Peyer's patch (tissue), 4 donors: ENCODE data around the gene NPR3.

Experiments
- POLR2A ChIP-seq, 2 donors: fragments of 450-650 bp; IDR thresholded peaks; one replicate each; pipeline ENCODE4 v1.5.1; 2017; ENCODE audit warnings: antibody characterized with exemption in 2 of 2, mild to moderate bottlenecking in 2 of 2, moderate library complexity in 2 of 2
- TF ChIP-seq, protein P1 (sequence below), 6 experiments: fragments of 450-650 bp in 4 of 6; fragments of 200-600 bp in 2 of 6; sonication (generic) in 1 of 6; IDR thresholded peaks; one replicate each; pipeline ENCODE4 v1.5.1; 2017 to 2019; ENCODE audit warnings: antibody characterized with exemption in 6 of 6, mild to moderate bottlenecking in 3 of 6, moderate library complexity in 1 of 6

DNA sequence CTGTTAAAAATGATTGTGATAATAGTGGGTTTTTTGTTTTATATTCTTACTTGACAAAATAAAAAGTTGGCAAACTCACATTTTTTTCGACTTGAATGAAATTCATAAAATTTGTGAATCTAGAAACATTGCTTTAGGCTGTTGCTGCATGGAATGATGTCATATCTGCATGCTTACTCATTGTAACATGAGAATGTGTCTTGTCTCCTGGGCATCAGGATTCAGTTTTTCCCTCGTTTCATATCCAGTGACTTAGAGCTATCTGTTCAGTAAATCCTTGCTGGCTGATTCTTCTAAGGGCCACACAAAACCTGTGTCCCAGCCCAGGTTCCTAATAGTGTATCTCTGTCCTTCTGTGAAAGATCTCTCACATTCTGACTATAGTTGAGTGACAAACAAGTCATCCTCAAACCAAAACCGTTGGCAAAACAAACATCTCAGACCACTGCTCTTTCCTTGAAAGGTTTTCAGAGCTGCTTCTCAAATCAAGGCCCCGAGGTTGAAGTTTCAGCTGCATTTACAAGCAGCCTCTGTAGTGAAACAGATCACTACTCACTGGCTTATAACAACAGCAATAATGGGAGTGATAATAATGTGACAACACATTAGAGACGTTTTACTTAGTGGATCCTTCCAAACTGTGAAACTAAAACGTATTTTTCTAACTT lies 95.0 kb downstream of the NPR3 start:
- TF ChIP-seq, protein P1, sequence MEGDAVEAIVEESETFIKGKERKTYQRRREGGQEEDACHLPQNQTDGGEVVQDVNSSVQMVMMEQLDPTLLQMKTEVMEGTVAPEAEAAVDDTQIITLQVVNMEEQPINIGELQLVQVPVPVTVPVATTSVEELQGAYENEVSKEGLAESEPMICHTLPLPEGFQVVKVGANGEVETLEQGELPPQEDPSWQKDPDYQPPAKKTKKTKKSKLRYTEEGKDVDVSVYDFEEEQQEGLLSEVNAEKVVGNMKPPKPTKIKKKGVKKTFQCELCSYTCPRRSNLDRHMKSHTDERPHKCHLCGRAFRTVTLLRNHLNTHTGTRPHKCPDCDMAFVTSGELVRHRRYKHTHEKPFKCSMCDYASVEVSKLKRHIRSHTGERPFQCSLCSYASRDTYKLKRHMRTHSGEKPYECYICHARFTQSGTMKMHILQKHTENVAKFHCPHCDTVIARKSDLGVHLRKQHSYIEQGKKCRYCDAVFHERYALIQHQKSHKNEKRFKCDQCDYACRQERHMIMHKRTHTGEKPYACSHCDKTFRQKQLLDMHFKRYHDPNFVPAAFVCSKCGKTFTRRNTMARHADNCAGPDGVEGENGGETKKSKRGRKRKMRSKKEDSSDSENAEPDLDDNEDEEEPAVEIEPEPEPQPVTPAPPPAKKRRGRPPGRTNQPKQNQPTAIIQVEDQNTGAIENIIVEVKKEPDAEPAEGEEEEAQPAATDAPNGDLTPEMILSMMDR (IDR thresholded peaks at IDR 0.05): no peak
- TF ChIP-seq POLR2A (IDR thresholded peaks at IDR 0.05): no peak
